T47D (cell line): ENCODE results near the gene POU2AF3.

Experiments used
- DNase-seq, 2 experiments: peaks; one replicate each; pipeline versions ENCODE4 v3.0.0 to v3.0.0-alpha.2; 2011 to 2012; ENCODE audit warnings: low read depth in 1 of 2, low spot score in 1 of 2
- JUND ChIP-seq: IDR thresholded peaks from 2 replicates; pipeline ENCODE4 v1.6.1; 2012; ENCODE audit warnings: low read depth
- in situ Hi-C: cut with HindIII; loops from 2 replicates; pipeline ENCODE4 v1.10.0; 2016; ENCODE audit warnings: low sequenced_read_pairs, low pct_unique_long_range_greater_than_20kb

The POU2AF3 gene

GRCh38 chr11:111320728-111321568 is 22.6 kb downstream of the POU2AF3 start:
- in situ Hi-C loops = no loop called here
- DNase-seq = no peak

GRCh38 chr11:111322534-111322933 is 24.2 kb downstream of the POU2AF3 start:
- no peak for DNase-seq
- no peak for TF ChIP-seq JUND
- in situ Hi-C loops = no loop called here

More at GRCh38 chr11:111320728-111321568, 22.6 kb downstream of the POU2AF3 start:
- no peak for TF ChIP-seq JUND

GRCh38 chr11:111324277-111324720 is 26.0 kb downstream of the POU2AF3 start:
- in situ Hi-C loops = no loop called here
- no peak for TF ChIP-seq JUND

GRCh38 chr11:111325259-111325658 is 26.9 kb downstream of the POU2AF3 start:
- in situ Hi-C loops = no loop called here
- no peak for TF ChIP-seq JUND
- DNase-seq = no peak

More at GRCh38 chr11:111324277-111324720, 26.0 kb downstream of the POU2AF3 start:
- no peak for DNase-seq

- DNase-seq = peak in 1 of 2 experiments; percentile 68
- in situ Hi-C loops = no loop called here
- TF ChIP-seq JUND = 0 out of 2 replicates have a peak, but pooled peaks have one; percentile 46
Measured at GRCh38 chr11:111326824-111327223, 28.5 kb downstream of the POU2AF3 start.

GRCh38 chr11:111327908-111328624 is 29.7 kb downstream of the POU2AF3 start:
- in situ Hi-C loops = no loop called here
- TF ChIP-seq JUND = no peak
- DNase-seq = peak; percentile 38 to 90

- TF ChIP-seq JUND = no peak
- DNase-seq = no peak
- in situ Hi-C loops = no loop called here
Measured at GRCh38 chr11:111329306-111330204, 31.2 kb downstream of the POU2AF3 start.

- no peak for TF ChIP-seq JUND
- DNase-seq = no peak
- in situ Hi-C loops = no loop called here
Measured at GRCh38 chr11:111330234-111330893, 32.0 kb downstream of the POU2AF3 start.

GRCh38 chr11:111331711-111332479 is 33.5 kb downstream of the POU2AF3 start:
- no peak for DNase-seq
- in situ Hi-C loops = no loop called here

GRCh38 chr11:111334532-111335502 is 36.5 kb downstream of the POU2AF3 start:
- peak; percentile 98 for TF ChIP-seq JUND
- in situ Hi-C loops = no loop called here
- DNase-seq = peak in 1 of 2 experiments; percentile 100

More at GRCh38 chr11:111331711-111332479, 33.5 kb downstream of the POU2AF3 start:
- TF ChIP-seq JUND = no peak
